ACHN (cell line): ENCODE data around the gene AMIGO1.

ENCODE experiments used
- DNase-seq: peaks from one replicate; pipeline ENCODE4 v3.0.0-alpha.2; 2015
- in situ Hi-C: cut with HindIII; loops from 2 replicates; pipeline ENCODE4 v1.10.0; 2017; ENCODE audit warnings: low sequenced_read_pairs, low pct_ligation_motif_present, low pct_unique_long_range_greater_than_20kb

AMIGO1 gene, protein sequence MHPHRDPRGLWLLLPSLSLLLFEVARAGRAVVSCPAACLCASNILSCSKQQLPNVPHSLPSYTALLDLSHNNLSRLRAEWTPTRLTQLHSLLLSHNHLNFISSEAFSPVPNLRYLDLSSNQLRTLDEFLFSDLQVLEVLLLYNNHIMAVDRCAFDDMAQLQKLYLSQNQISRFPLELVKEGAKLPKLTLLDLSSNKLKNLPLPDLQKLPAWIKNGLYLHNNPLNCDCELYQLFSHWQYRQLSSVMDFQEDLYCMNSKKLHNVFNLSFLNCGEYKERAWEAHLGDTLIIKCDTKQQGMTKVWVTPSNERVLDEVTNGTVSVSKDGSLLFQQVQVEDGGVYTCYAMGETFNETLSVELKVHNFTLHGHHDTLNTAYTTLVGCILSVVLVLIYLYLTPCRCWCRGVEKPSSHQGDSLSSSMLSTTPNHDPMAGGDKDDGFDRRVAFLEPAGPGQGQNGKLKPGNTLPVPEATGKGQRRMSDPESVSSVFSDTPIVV

DNA sequence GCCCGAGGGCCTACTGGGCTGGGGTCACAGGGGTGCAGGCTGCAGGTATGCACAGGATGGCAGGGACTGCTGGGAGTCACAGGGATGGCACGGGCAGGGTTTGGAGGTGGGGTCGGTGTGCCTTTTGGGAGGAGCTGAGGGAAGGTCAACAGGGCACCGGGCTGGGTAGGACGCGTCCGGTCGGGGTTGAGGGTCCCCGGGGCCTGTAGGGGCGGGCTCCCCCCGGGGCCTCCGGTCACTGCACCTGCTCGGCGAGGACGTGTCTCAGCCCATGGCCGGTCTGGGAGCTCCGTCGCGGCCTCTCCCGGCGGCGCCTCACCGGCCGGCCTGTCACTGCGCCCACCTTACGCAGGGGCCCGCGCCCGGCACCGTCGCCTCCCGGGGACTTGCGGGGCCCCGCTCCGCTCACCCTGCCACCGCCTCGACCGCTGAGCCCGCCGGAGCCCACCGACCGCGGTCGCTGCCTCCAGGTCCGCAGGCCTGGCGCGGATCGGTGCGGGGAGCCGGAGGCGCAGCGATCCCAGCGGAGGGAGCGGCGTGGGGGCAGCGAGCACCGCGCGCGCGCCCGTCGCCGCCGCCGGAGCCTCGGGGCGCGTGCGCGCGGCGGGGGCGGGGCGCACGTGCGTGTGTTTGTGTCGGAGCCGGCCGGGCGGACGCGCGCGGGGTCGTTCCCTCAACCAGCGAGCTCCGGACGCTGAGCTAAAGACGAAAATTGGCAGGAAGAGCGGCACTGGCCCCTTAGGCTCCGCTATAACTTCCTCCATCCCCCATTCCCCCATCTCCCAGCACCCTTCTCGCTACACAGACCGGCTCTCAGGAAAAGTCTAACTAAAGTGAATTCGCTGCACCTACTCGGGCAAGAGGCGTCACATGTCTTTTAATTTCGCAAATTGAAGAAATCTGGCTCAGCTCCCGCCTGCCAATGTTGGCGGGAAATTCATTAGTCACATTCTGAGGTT lies at the start of gene AMIGO1:
Gene AMIGO1 (minus strand): TSS at position 552 of the 959 bp plus-strand sequence. CDS start 815 bp downstream, outside the sequence.
- DNase-seq = peak; percentile 33

DNA sequence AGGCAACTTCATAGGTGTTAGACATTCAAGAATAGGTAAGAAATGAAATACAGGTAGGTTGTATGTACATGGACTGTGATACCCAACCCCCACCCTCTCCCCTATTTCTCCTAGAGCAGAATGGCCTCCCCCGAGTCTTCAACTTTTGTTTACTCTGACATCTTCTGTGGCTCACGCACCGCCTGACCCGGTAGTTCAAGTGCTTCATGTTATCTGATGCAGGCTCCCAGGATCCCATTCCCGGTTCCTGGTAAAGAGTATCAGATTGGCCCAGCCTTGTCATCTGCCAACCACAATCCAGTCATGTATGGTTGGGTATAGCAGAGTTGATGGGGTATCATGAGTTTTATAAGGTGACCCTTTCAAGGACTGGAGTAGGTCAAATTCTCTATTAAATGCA lies 48.0 kb upstream of the AMIGO1 start:
- in situ Hi-C loops = no loop called here
- DNase-seq = no peak

More for the DNA sequence above, at the start of gene AMIGO1:
- in situ Hi-C loops = no loop called here

DNA sequence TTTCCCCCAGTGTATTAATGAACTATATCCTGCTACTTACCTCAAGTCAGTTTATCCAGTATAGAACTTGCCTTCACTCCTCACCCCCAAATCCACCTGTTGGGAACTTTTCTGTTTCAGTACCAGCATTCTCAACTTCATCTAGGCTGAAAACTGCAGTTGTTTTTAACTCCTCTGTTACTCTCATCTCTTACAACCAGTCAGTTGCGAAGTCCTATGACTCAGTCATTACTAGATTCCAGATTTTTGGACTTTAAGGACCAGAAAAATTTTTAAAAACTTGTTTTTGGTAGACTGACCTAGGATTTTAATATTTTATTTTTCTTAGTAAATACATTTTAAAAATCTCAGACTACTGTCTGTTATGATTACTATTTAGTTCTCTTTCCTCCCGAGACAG lies 47.0 kb upstream of the AMIGO1 start:
- in situ Hi-C loops = no loop called here
- no peak for DNase-seq

DNA sequence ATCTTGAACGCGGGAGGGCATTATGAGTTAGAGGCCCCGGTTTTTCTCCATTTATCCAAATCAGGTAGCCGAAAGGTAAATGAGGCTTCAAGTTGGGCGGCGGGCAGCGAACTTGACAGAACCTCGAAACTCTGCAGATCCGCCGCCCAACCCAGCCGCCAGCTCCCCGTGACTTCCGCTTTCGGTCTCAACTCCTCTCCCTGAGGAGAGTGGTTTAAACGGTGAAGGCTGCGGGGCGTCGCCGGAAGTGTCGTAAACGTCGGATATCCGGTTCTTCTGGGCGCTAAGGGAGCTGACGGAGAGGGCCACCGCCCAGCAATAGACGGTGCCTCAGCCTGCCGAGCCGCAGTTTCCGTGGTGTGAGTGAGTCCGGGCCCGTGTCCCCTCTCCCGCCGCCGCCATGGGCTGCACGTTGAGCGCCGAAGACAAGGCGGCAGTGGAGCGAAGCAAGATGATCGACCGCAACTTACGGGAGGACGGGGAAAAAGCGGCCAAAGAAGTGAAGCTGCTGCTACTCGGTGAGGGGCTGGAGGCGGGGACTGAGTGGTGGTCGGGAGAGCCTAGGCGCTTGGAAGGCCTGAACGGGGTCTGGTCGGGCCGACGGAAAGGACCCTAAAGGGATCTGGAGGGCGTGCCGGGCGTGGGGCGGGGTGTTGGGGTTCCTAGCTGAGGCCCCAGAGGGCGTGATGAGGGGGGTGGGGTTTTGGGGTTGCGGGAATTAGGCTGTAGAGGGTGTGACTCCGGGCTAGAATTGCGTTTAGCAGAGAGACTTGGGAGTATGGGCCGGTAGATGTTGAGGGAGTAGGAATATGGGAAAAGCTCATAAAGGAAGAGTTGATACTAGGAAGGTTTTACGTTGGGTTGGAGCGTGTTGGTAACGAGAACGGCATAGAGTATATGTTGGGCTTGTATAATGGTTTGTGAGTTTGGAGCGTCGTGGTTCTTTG lies 39.1 kb upstream of the AMIGO1 start, which contains the start of gene GNAI3:
Gene GNAI3 (plus strand): TSS at position 295 of the 947 bp plus-strand sequence. CDS start 106 bp downstream, at position 401.
- peak; percentile 93 for DNase-seq
- in situ Hi-C loops = no loop called here

DNA sequence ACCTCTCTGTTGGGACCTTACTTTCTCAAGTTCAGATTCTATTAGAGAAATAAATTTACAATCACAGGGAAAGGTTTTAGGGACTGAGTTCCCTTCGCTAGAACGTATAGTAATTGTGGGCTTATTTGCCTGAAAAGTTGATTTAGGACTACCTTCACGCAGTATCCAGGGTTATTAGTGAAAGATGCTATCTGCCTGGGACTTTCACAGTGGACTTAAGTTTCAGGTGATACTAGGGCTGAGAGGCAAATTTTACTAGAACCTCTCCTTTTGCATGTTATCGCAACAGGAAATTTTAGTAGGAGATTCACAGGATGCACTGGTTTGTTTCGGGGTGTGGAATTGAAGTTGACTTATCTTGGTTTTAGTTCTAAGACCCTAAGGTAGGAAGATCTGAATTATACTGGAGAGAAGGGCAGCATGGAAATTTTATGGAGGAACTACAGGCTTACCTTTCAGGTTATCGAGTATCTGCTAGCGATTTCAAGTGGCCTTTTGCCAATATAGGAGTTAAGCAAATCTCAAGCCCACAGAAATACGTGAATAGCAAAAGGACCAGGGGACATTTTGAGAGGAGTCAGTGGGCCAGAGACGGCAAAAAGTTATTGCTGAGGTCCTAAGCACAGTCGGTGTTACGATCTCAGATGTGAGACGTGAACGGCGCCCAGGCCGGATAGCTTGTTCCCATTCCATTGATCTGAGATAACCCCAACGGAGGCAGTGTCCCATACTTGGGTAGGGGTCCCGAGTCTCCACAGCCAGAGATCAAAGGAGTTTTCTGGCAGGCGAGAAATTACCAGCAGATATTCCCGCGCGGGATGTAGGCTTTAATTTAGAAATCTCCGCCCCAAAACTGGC lies 38.2 kb upstream of the AMIGO1 start:
- peak; percentile 36 for DNase-seq
- in situ Hi-C loops = no loop called here

DNA sequence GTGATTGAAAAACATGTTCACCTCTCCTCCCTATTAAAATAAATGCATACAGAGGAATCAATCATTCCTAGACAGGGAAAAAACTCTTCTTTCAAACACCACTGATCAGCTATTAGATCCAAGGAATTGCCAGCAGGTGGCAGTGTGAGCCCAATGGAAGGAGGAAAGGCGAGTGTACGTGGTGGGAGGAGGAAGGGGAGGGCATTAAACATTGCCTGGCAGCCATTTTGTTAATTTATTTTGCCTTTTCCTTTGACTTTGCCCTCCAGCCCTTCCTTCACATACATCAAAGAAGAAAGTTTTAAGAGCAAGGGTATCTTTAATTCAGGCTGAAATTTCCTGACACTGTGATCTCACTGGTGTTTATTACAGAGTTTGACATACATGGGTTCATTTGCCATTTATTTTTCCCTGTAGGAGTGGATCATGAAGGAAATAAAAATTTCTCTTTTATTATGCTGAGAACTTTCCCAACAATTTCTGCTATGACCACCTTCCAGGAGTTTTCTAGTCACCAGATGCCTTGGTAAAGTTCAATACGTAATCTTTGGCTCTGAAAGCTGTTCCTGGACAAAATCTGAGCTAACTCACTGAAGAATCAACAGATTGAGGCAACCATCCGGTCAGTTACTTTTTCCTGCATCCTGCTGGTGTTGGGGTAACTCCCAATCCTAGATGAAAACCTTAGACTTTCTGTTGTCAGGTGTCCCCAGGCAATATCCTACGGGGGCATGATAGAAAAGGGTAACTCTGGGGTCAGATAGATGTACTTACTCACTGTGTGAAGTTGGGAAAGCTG lies 37.0 kb upstream of the AMIGO1 start:
- in situ Hi-C loops = no loop called here
- peak; percentile 87 for DNase-seq

DNA sequence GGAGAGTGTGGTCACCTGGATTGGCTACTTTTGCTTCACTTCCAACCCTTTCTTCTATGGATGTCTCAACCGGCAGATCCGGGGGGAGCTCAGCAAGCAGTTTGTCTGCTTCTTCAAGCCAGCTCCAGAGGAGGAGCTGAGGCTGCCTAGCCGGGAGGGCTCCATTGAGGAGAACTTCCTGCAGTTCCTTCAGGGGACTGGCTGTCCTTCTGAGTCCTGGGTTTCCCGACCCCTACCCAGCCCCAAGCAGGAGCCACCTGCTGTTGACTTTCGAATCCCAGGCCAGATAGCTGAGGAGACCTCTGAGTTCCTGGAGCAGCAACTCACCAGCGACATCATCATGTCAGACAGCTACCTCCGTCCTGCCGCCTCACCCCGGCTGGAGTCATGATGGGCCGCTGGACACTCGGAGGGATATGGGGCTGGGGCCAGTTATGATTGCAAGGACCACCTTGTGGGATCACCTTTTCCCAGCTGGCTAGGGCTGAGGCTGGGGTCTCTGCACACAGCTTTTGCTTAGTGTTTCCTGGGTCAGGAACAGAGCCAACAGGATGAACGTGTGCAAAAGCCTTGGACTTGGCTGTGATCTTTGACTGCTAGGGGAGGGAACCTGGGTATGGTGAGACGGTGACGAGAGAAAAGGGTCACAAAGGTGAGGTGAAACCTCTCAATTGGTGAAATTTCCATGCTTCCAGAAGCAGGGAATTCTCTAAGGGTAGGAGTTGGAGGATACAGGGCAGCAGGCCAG lies 34.6 kb upstream of the AMIGO1 start:
- in situ Hi-C loops = no loop called here
- DNase-seq = no peak

DNA sequence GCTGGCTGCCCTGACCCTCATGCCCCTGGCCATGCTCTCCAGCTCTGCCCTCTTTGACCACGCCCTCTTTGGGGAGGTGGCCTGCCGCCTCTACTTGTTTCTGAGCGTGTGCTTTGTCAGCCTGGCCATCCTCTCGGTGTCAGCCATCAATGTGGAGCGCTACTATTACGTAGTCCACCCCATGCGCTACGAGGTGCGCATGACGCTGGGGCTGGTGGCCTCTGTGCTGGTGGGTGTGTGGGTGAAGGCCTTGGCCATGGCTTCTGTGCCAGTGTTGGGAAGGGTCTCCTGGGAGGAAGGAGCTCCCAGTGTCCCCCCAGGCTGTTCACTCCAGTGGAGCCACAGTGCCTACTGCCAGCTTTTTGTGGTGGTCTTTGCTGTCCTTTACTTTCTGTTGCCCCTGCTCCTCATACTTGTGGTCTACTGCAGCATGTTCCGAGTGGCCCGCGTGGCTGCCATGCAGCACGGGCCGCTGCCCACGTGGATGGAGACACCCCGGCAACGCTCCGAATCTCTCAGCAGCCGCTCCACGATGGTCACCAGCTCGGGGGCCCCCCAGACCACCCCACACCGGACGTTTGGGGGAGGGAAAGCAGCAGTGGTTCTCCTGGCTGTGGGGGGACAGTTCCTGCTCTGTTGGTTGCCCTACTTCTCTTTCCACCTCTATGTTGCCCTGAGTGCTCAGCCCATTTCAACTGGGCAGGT lies 33.9 kb upstream of the AMIGO1 start:
- no peak for DNase-seq
- in situ Hi-C loops = no loop called here

DNA sequence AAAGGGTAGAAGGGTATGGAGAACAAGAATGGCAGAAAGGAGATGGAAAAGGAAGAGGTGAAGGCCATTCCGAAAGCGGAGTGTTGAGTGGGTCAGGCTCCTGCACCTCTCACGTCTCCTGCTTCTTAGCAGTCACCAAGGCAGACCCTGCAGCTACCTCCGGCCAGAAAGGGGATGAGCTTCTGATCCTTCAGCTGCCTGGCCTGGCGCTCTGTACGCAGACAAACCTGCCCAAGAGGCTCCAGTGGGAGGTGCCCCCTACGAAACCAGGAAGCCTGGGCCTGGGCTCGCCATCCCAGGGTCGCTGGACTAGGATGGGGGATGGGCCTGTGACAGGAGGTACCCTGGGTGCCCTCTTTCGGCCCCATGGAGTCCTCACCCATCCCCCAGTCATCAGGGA lies 33.1 kb upstream of the AMIGO1 start:
- in situ Hi-C loops = no loop called here
- no peak for DNase-seq

DNA sequence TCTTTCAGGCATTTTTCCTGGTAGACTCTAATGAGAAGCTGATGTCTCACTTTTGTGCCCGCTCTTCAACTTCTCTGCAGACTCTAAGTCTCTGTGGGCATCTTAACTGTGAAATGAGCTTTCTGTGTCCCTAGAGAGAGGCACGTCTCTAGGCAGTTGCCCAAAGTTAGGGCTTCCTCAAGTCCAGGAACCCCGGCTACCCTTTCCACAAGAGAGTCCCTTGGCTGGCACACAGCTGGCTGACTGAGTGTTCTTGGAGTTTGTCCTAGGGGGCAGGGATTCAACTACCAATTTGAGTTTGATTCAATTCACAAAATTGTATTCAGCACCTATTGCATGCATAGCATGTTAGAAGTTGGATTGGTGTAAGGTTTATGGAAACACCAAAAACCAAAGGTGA lies 31.6 kb upstream of the AMIGO1 start:
- in situ Hi-C loops = no loop called here

DNA sequence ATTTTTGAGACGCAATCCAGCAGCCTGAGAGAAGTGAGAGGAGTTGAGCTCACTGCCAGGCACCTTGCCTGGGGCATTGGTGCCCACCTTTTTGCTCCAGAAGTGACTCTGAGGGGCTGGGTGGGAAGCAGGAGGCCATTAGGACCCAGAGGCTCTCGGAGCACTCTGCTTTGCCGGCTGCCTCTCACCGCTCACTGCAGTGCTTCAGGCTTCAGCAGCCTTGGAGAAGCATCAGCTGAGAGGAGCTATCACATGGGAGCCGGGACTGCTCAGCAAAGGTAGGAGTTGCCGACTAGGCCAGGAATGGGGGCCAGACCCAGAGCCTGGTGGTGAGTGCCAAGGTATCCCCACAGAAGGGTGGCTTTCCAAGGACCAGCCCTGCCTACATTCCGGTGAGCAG lies 30.1 kb upstream of the AMIGO1 start, which contains the start of gene GPR61:
Gene GPR61 (plus strand): TSS at position 197 of the 400 bp plus-strand sequence. CDS start 3,151 bp downstream, outside the sequence.
- DNase-seq = no peak
- in situ Hi-C loops = no loop called here

More for the DNA sequence above, 31.6 kb upstream of the AMIGO1 start:
- DNase-seq = no peak

DNA sequence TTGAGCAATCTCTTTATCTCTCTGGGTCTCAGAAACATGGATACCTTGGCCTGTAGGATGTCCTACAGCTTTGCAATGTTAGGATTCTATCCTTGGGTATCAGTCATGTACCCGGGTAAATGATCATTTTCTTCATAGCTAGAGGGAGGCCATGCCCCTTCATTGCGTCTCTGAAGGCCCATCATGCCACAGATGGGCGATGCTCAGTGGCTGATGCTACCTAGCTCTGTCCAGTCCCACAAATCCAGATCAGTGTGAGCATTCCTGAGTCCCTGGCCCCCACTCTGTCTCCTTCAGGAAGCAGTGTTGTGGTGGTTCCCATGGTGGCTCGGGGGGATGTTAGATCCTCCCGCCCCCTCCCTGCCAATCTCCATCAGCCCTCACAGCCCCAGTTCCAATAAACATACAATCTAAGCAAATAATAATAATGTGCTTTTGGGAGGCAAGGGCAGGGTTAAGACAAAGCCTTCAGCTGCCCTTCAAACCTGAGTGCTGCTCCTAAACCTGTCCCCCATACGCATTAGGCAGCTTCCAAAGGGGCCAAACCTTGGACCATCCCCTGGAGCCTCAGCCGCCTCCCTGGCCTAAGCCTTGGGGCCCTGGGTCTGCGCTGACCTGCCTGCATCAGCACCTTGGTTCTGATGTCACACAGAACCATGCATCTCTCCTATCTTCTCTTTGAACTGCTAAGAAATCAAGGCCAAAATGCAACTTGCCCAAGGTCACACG lies 29.5 kb upstream of the AMIGO1 start:
- in situ Hi-C loops = no loop called here
- no peak for DNase-seq

DNA sequence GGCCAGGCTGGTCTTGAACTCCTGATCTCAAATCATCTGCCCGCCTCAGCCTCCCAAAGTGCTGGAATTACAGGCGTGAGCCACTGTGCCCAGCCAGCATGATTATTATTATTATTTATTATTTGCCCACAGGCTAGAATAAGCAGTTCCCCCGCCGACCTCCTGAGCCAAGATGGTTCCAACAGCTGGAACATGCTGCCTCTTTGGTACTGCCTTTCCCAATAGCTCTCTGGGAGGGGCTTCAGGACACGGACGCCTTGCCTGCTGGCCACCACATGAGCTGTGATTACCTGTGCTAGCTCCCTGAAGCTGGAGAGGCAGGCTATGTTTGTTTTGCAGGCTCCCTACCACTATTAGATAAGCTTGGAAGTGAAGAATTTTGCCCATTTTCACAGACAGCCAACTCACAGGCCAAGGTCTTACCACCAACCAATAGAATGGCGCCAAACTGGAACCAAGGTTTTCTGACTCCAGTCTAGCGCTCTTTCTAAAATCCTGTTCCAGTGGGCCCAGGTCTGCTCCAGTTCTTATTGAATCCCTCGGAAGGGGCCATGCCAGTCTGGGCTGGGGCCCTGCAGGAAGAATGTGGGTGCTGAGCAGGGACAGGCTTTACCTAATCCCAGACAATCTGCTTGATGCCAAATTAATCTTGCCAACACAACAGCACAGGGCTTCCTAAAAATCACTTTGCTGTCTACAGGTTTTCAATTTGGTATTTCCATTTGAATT lies 28.1 kb upstream of the AMIGO1 start:
- no peak for DNase-seq
- in situ Hi-C loops = no loop called here

DNA sequence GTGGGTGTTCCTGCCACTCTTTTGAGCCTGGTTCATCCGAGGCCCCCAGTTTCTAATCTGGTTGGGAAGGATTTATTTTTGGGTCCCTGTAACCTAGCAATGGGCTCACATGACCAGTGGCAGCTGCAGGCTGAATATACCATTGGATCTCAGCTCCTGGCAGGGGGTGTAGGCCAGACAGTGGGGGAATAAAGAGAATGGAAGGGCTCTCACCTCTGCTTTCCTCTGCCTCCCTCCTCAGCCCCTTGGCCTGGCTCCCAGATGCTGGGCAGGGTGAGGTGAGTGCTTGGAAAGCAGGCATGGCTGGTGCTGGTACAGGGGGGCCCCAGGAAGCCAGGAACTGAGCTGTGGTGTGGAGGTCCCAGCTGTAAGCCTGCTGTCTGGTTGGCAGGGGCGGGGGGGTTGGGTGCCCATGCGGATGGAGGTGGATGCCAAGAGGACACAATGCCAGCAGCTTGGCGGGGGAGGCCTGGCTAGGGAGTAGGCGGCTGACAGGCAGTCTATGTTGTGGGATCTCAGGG lies 26.5 kb upstream of the AMIGO1 start:
- in situ Hi-C loops = no loop called here
- no peak for DNase-seq
